Body of pancreas (tissue), 4 donors: ENCODE results near the gene ZBTB49.

Source experiments
- CTCF ChIP-seq, 7 experiments: fragments of 450-650 bp in 4 of 7; fragments of 200-600 bp in 3 of 7; sonication (generic) in 3 of 7; IDR thresholded peaks; one replicate each; pipeline ENCODE4 v1.5.1; 2016 to 2019; ENCODE audit warnings: antibody characterized with exemption in 7 of 7
- POLR2A ChIP-seq, 3 donors: fragments of 450-650 bp; IDR thresholded peaks; one replicate each; pipeline ENCODE4 v1.6.1; 2016; ENCODE audit warnings: antibody characterized with exemption in 3 of 3, mild to moderate bottlenecking in 2 of 3

- TF ChIP-seq CTCF (IDR thresholded peaks at IDR 0.05) (peak in 2 of 7 experiments; percentile 6 to 12), POLR2A (IDR thresholded peaks at IDR 0.05) (no peak)
Observed at GRCh38 chr4:4327652-4328121, 37.6 kb downstream of the ZBTB49 start.
